Bronchial epithelial cell (primary cell): ENCODE data around the gene ST7L. TPM values are rescaled to one million over a fixed set of nuclear protein-coding genes. Genes with fewer than 3 reads are reported as not detected.
A peak's percentile ranks its signal among the peaks of the same experiment; 100 is the strongest.

Experiments used
- DNase-seq: peaks from one replicate; pipeline ENCODE4 v3.0.0-alpha.2; 2010; ENCODE audit warnings: low read depth
- FAIRE-seq: peaks from 2 replicates; lab custom pipeline; 2011; peaks lifted over from hg19 to GRCh38; lab: Jason Lieb, UNC
- H3K27me3 ChIP-seq: 2 replicates; pipeline ENCODE4 v1.5.1; 2011; ENCODE audit warnings: low read length; ENCODE audit not compliant: control insufficient read depth, insufficient read depth
- H3K36me3 ChIP-seq: 2 replicates; pipeline ENCODE4 v1.5.1; 2011; ENCODE audit warnings: low read length; ENCODE audit not compliant: control insufficient read depth, insufficient read depth
- H3K4me3 ChIP-seq: 2 replicates; pipeline ENCODE4 v1.5.1; 2011; ENCODE audit warnings: mild to moderate bottlenecking, low read depth, low read length, control low read depth
- CTCF ChIP-seq: IDR thresholded peaks from 2 replicates; pipeline ENCODE4 v1.5.1; 2011; ENCODE audit warnings: mild to moderate bottlenecking, moderate library complexity, low read length, control low read depth, inconsistent platforms; ENCODE audit not compliant: insufficient read depth, severe bottlenecking
- total RNA-seq: library from RNA; depleted of rRNA; stranded (reverse); fragments of >200 nt; gene quantifications from 2 replicates; pipeline ENCODE4 v1.2.1, GENCODE V29; 2014

The ST7L gene
- total RNA-seq, 1 donor from 2014 or later: 10.8 TPM

- Histone ChIP-seq H3K27me3 (no peaks in the 10 kb centered on the region), H3K4me3 (no peak overlapping the region), H3K36me3 (peaks cover 4% of the 10 kb centered on the region)
- peak; percentile 93 for DNase-seq
- TF ChIP-seq CTCF: no peak
- no peak for FAIRE-seq
Measured at GRCh38 chr1:112605633-112606327, 13.2 kb downstream of the ST7L start.

- DNase-seq (no peak), FAIRE-seq (no peak)
- no peak for TF ChIP-seq CTCF
- Histone ChIP-seq H3K36me3 (no peaks in the 10 kb centered on the region), H3K27me3 (no peaks in the 10 kb centered on the region), H3K4me3 (no peak overlapping the region)
Measured at GRCh38 chr1:112603541-112603940, 15.4 kb downstream of the ST7L start.

- no peaks in the 10 kb centered on the region for H3K36me3 ChIP-seq
- TF ChIP-seq CTCF: no peak
- H3K27me3 ChIP-seq: no peaks in the 10 kb centered on the region
- DNase-seq: no peak
- FAIRE-seq: no peak
- H3K4me3 ChIP-seq: no peak overlapping the region
Measured at GRCh38 chr1:112603012-112603411, 15.9 kb downstream of the ST7L start.

GRCh38 chr1:112599477-112599876 is 19.5 kb downstream of the ST7L start:
- Histone ChIP-seq H3K4me3 (no peak overlapping the region), H3K36me3 (peaks cover 2% of the 10 kb centered on the region), H3K27me3 (no peaks in the 10 kb centered on the region)
- FAIRE-seq (no peak), DNase-seq (no peak)
- no peak for TF ChIP-seq CTCF

GRCh38 chr1:112594208-112594876 is 24.6 kb downstream of the ST7L start:
- TF ChIP-seq CTCF: no peak
- peaks cover 7% of the 10 kb centered on the region for H3K36me3 ChIP-seq
- no peak for FAIRE-seq

GRCh38 chr1:112589766-112590165 is 29.2 kb downstream of the ST7L start:
- FAIRE-seq (no peak), DNase-seq (no peak)
- Histone ChIP-seq H3K4me3 (no peak overlapping the region), H3K36me3 (peaks cover 5% of the 10 kb centered on the region), H3K27me3 (no peaks in the 10 kb centered on the region)
- TF ChIP-seq CTCF: no peak

More at GRCh38 chr1:112594208-112594876, 24.6 kb downstream of the ST7L start:
- no peaks in the 10 kb centered on the region for H3K27me3 ChIP-seq
- DNase-seq: no peak
- H3K4me3 ChIP-seq: no peak overlapping the region
